Lung (tissue), 12 donors: Measurements from ENCODE around the gene ZNF777. TPM values are rescaled to one million over a fixed set of nuclear protein-coding genes. Genes with fewer than 3 reads are reported as not detected.
"Not testable (repeated sequence)": the region's sequence is repeated elsewhere in the genome, so short reads cannot be mapped to it uniquely, and the experiment has no call there.

Experiments used
- ATAC-seq: fragments of 200-7000 bp; cut with Tn5 transposase; one replicate; pipeline ENCODE4 v1.9.1; 2020; ENCODE audit warnings: moderate number of reproducible peaks; ENCODE audit not compliant: insufficient read depth, low FRiP score
- DNase-seq, 3 donors: peaks; one replicate each; pipeline ENCODE4 v3.0.0-alpha.2; 2013 to 2017
- H3K27ac ChIP-seq, 2 donors: one replicate each; pipeline ENCODE4 v1.5.1; 2013; ENCODE audit warnings: mild to moderate bottlenecking in 2 of 2, moderate library complexity in 2 of 2, control low read depth in 1 of 2, inconsistent platforms in 1 of 2, low read depth in 1 of 2, low read length in 1 of 2
- H3K27me3 ChIP-seq, 3 donors: one replicate each; pipeline ENCODE4 v1.5.1; 2013; ENCODE audit warnings: low read length in 2 of 3; ENCODE audit not compliant: control insufficient read depth in 3 of 3, insufficient read depth in 3 of 3
- H3K36me3 ChIP-seq, 4 donors: one replicate each; pipeline ENCODE4 v1.5.1; 2013; ENCODE audit warnings: low read length in 4 of 4, mild to moderate bottlenecking in 1 of 4, moderate library complexity in 1 of 4; ENCODE audit not compliant: control insufficient read depth in 4 of 4, insufficient read depth in 4 of 4
- H3K4me1 ChIP-seq, 5 donors: one replicate each; pipeline ENCODE4 v1.5.1; 2013; ENCODE audit warnings: low read length in 5 of 5, mild to moderate bottlenecking in 2 of 5, moderate library complexity in 1 of 5; ENCODE audit not compliant: control insufficient read depth in 5 of 5, insufficient read depth in 5 of 5
- H3K4me3 ChIP-seq: one replicate; pipeline ENCODE4 v1.5.1; 2013; ENCODE audit warnings: mild to moderate bottlenecking, control low read depth, moderate library complexity
- H3K9ac ChIP-seq, 2 donors: one replicate each; pipeline ENCODE4 v1.5.1; 2013; ENCODE audit warnings: low read length in 2 of 2, control low read depth in 1 of 2; ENCODE audit not compliant: insufficient read depth in 1 of 2
- H3K9me3 ChIP-seq, 4 donors: one replicate each; pipeline ENCODE4 v1.5.1; 2013; ENCODE audit warnings: low read length in 3 of 4, mild to moderate bottlenecking in 1 of 4, moderate library complexity in 1 of 4; ENCODE audit not compliant: control insufficient read depth in 4 of 4, insufficient read depth in 3 of 4
- WGBS, 2 donors: extraction: QIAGEN DNeasy Blood & Tissue Kit; methylation state at CpG; one replicate each; pipeline ENCODE4 v1.1.7; 2013; 5-methylcytosine and 5-hydroxymethylcytosine counted together
- polyA plus RNA-seq, 2 donors: library from polyadenylated mRNA; stranded (reverse); fragments of 200-250 nt; gene quantifications; one replicate each; pipeline ENCODE4 v1.2.1, GENCODE V29; 2013
- total RNA-seq, 2 donors: library from RNA; depleted of rRNA in 1 of 2; stranded (reverse); fragments of >200 nt in 1 of 2; gene quantifications; one replicate each; pipeline ENCODE4 v1.2.1, GENCODE V29; 2014 to 2021
- TF ChIP-seq, protein P1 (sequence below): IDR thresholded peaks from 2 replicates; pipeline ENCODE4 v1.5.1; 2012; ENCODE audit warnings: mild to moderate bottlenecking; ENCODE audit errors: control extremely low read depth, extremely low read depth
- donor health status: control.
- donor health status: control.
- donor health status: Bipolar disorder and iron deficiency.
- donor health status: healthy.
- donor health status: DM: yes; HTN: yes; CAD: no.

The ZNF777 gene
- total and polyA plus RNA-seq, 4 donors, result 7.6 to 12.3 (median 8.6) TPM

DNA sequence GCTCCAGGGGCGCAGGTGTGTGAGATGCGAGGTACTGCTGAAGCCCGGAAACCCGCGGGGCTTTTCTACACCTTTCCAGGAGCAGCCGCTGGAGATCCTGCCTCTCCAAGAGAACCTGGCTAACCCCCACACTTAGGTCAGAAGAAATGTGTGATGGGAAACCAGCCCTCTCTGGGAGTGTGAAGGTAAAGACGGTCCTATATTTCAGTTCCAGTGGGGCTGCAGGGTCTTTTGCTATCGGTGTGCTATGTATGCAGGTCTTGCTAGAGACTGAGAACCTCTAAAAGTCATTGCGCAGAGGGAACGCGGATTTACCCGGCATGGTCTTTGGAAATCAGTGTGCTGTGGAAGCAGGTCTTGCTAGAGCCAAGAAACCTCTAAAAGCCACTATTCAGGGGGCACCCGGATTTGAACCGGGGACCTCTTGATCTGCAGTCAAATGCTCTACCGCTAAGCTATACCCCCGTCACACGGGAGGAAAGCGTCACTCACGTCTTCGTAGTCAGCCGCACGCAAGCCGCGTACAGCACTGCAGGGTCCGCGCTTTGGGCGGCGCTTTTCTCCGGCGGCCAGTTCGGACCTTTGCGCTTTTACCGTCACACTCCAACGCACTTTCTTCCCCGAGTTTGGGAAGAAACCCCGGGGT, 46.0 kb downstream of the ZNF777 start:
- H3K4me1 ChIP-seq, result no peaks in the 10 kb centered on the region
- H3K9me3 ChIP-seq, result no peaks in the 10 kb centered on the region
- no peak for ATAC-seq
- DNase-seq, result peak; percentile 72 to 76 (median 76)
- no peaks in the 10 kb centered on the region for H3K36me3 ChIP-seq
- peaks cover 0 to 19% (median 3%) of the 10 kb centered on the region in 3 donors for H3K27me3 ChIP-seq
- TF ChIP-seq, protein P1, sequence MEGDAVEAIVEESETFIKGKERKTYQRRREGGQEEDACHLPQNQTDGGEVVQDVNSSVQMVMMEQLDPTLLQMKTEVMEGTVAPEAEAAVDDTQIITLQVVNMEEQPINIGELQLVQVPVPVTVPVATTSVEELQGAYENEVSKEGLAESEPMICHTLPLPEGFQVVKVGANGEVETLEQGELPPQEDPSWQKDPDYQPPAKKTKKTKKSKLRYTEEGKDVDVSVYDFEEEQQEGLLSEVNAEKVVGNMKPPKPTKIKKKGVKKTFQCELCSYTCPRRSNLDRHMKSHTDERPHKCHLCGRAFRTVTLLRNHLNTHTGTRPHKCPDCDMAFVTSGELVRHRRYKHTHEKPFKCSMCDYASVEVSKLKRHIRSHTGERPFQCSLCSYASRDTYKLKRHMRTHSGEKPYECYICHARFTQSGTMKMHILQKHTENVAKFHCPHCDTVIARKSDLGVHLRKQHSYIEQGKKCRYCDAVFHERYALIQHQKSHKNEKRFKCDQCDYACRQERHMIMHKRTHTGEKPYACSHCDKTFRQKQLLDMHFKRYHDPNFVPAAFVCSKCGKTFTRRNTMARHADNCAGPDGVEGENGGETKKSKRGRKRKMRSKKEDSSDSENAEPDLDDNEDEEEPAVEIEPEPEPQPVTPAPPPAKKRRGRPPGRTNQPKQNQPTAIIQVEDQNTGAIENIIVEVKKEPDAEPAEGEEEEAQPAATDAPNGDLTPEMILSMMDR, result no peak
- no peak overlapping the region for H3K4me3 ChIP-seq
- no peak overlapping the region for H3K9ac ChIP-seq
- 8 to 12% methylated on average over 36 of the region's 36 CpGs for WGBS, 2 donors
- H3K27ac ChIP-seq, result no peak overlapping the region

DNA sequence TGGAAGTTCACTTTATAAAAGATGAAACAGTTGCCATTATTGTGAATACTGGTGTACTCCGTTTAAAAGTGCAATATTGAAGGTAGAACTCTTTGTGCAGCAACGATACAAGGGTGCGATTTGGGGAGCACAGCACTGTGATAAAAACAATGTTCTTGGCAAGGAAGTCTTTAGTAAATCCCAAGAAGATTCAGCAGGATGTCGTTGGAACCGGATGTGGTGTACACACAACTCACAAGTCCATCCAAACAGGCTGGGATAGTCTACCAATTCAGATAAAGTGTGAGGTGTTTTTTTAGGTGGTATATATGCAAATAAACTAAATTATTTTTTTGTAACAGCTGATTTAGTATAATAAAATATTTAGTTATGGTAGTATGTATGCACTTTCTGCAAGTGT, 46.7 kb downstream of the ZNF777 start:
- H3K4me3 ChIP-seq, result no peak overlapping the region
- H3K9me3 ChIP-seq, result no peaks in the 10 kb centered on the region
- peaks cover 0 to 16% (median 3%) of the 10 kb centered on the region in 3 donors for H3K27me3 ChIP-seq
- DNase-seq (peak in 1 of 3 donors; percentile 6), ATAC-seq (no peak)
- H3K4me1 ChIP-seq, result no peaks in the 10 kb centered on the region
- H3K36me3 ChIP-seq, result no peaks in the 10 kb centered on the region
- H3K9ac ChIP-seq, result no peak overlapping the region
- TF ChIP-seq, protein P1, result no peak
- no peak overlapping the region for H3K27ac ChIP-seq
- 38 to 40% methylated on average over 5 of the region's 5 CpGs for WGBS, 2 donors

DNA sequence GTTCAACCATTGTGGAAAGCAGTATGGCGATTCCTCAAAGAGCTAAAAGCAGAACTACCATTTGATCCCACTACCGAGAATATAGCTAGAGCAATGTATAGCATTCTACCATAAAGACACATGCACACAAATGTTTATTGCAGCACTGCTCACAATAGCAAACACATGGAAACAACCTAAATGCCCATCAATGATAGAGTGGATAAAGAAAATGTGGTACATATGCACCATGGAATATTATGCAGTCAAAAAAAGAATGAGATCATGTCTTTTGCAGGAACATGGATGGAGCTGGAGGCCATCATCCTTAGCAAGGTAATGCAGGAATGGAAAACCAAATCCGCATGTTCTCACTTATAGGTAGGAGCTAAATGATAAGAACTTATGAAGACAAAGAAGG, 47.8 kb downstream of the ZNF777 start:
- H3K9me3 ChIP-seq, H3K27ac ChIP-seq, H3K4me3 ChIP-seq, ATAC-seq, H3K36me3 ChIP-seq, H3K4me1 ChIP-seq, H3K9ac ChIP-seq, DNase-seq: not testable (repeated sequence)
- WGBS, 2 donors, result 94 to 97% methylated on average over 3 of the region's 3 CpGs
- H3K27me3 ChIP-seq, result peaks cover 0 to 16% (median 0%) of the 10 kb centered on the region in 3 donors

DNA sequence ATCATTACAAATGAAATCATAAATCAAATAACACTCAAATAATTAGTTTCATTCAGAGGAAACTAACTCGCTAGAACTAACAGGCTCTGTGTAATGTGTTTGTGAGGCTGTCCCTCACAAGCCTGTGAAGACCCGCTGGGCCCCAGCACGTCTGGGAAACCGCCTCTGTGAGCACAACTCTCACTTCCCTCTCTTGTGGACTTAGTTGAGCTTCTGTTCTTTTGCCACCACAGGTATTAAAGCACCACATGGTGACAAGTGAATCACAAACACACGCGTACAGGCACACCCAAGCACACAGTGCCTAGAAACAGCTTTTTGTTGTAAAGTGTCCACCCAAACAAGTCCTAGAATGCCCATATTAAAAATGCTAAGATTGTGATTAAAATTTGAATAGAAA, 51.0 kb downstream of the ZNF777 start:
- Histone ChIP-seq H3K9me3 (no peaks in the 10 kb centered on the region), H3K4me3 (no peak overlapping the region), H3K9ac (no peak overlapping the region), H3K27me3 (peaks cover 0 to 16% (median 0%) of the 10 kb centered on the region in 3 donors), H3K4me1 (no peaks in the 10 kb centered on the region), H3K27ac (no peak overlapping the region), H3K36me3 (no peaks in the 10 kb centered on the region)
- ATAC-seq, result no peak
- no peak for DNase-seq
- TF ChIP-seq, protein P1, result no peak
- WGBS, 2 donors, result 77 to 86% methylated on average over 6 of the region's 6 CpGs
